GM21786 (cell line): ENCODE data around the gene DDX4.
"Not testable (repeated sequence)": the region's sequence is repeated elsewhere in the genome, so short reads cannot be mapped to it uniquely, and the experiment has no call there.

Experiments used
- ATAC-seq: cut with Tn5 transposase; IDR thresholded peaks from one replicate; pipeline ENCODE4 v1.9.1; 2021; ENCODE audit not compliant: unreplicated experiment

Gene DDX4

GRCh38 chr5:55737793-55738192 is at the start of gene DDX4:
Gene DDX4 (plus strand): TSS chr5:55738061. CDS start chr5:55738964, 903 bp downstream.
- no peak for ATAC-seq

- ATAC-seq, result no peak
Observed at GRCh38 chr5:55691265-55692105, 46.4 kb upstream of the DDX4 start.

GRCh38 chr5:55692106-55692417 is 45.8 kb upstream of the DDX4 start:
- no peak for ATAC-seq

- no peak for ATAC-seq
Observed at GRCh38 chr5:55692509-55692908, 45.4 kb upstream of the DDX4 start.

- no peak for ATAC-seq
Observed at GRCh38 chr5:55694152-55694830, 43.6 kb upstream of the DDX4 start.

- ATAC-seq, result not testable (repeated sequence)
Observed at GRCh38 chr5:55696704-55697103, 41.2 kb upstream of the DDX4 start.

- peak; percentile 46 for ATAC-seq
Observed at GRCh38 chr5:55699041-55699688, 38.7 kb upstream of the DDX4 start.

GRCh38 chr5:55700745-55701144 is 37.1 kb upstream of the DDX4 start:
- ATAC-seq, result no peak

GRCh38 chr5:55701462-55702103 is 36.3 kb upstream of the DDX4 start:
- no peak for ATAC-seq

- peak; percentile 45 for ATAC-seq
Observed at GRCh38 chr5:55702598-55703345, 35.1 kb upstream of the DDX4 start.

- ATAC-seq, result no peak
Observed at GRCh38 chr5:55706230-55706629, 31.6 kb upstream of the DDX4 start.

GRCh38 chr5:55708732-55709131 is 29.1 kb upstream of the DDX4 start:
- no peak for ATAC-seq

GRCh38 chr5:55711507-55712022 is 26.3 kb upstream of the DDX4 start:
- ATAC-seq, result no peak

- peak; percentile 100 for ATAC-seq
Observed at GRCh38 chr5:55712023-55712859, 25.6 kb upstream of the DDX4 start, which contains the start of gene SLC38A9. Gene SLC38A9 (minus strand): TSS chr5:55712324. CDS start chr5:55697958, 14,366 bp downstream.

GRCh38 chr5:55713871-55714270 is 24.0 kb upstream of the DDX4 start:
- no peak for ATAC-seq

- no peak for ATAC-seq
Observed at GRCh38 chr5:55714339-55714738, 23.5 kb upstream of the DDX4 start.

GRCh38 chr5:55714749-55715148 is 23.1 kb upstream of the DDX4 start:
- no peak for ATAC-seq

- no peak for ATAC-seq
Observed at GRCh38 chr5:55715519-55716078, 22.3 kb upstream of the DDX4 start.

GRCh38 chr5:55719026-55719425 is 18.8 kb upstream of the DDX4 start:
- ATAC-seq, result not testable (repeated sequence)
